MCF 10A (cell line): ENCODE results near the gene APOL1. TPM values are rescaled to one million over a fixed set of nuclear protein-coding genes. Genes with fewer than 3 reads are reported as not detected.

Experiments used
- BruUV-seq: library from RNA; stranded (reverse); fragments of 400-500 nt; replicated peaks from 2 replicates; lab custom pipeline; 2021; lab: Mats Ljungman, UMichigan
- CTCF ChIA-PET: fragments of 300-600 bp; sonication (Branson Sonifier 250); formaldehyde crosslinking; extraction: SDS; loops from one replicate; lab custom pipeline; 2021; ENCODE audit warnings: antibody characterized with exemption, inconsistent platforms; lab: Yijun Ruan, JAX
- POLR2A ChIA-PET: fragments of 300-600, 350-650 bp; sonication (Branson Sonifier 250); formaldehyde crosslinking; extraction: SDS; loops from one replicate; lab custom pipeline; 2020; ENCODE audit warnings: antibody characterized with exemption, inconsistent platforms; lab: Yijun Ruan, JAX
- DNase-seq: peaks from one replicate; pipeline ENCODE4 v3.0.0-alpha.2; 2018; ENCODE audit not compliant: unreplicated experiment
- H3K27ac Mint-ChIP-seq: one replicate; pipeline ENCODE4 v1.8.0; 2022; ENCODE audit warnings: mild to moderate bottlenecking, low read depth, mixed read lengths; ENCODE audit not compliant: unreplicated experiment
- H3K27me3 Mint-ChIP-seq: one replicate; pipeline ENCODE4 v1.8.0; 2022; ENCODE audit warnings: mixed read lengths; ENCODE audit not compliant: insufficient read depth, unreplicated experiment
- H3K36me3 Mint-ChIP-seq: one replicate; pipeline ENCODE4 v1.8.0; 2022; ENCODE audit warnings: mild to moderate bottlenecking, moderate library complexity, mixed read lengths; ENCODE audit not compliant: insufficient read depth, unreplicated experiment
- H3K4me1 Mint-ChIP-seq: one replicate; pipeline ENCODE4 v1.8.0; 2022; ENCODE audit warnings: mixed read lengths; ENCODE audit not compliant: insufficient read depth, unreplicated experiment
- H3K4me3 Mint-ChIP-seq: one replicate; pipeline ENCODE4 v1.8.0; 2022; ENCODE audit warnings: mild to moderate bottlenecking, moderate library complexity, mixed read lengths; ENCODE audit not compliant: unreplicated experiment
- H3K9me3 Mint-ChIP-seq: one replicate; pipeline ENCODE4 v1.8.0; 2022; ENCODE audit warnings: mixed read lengths; ENCODE audit not compliant: unreplicated experiment
- CTCF ChIP-seq: fragments of 200-600 bp; IDR thresholded peaks from one replicate; pipeline ENCODE4 v1.8.0; 2022; ENCODE audit warnings: antibody characterized with exemption, mild to moderate bottlenecking; ENCODE audit not compliant: unreplicated experiment
- intact Hi-C: fragments of 100-400 bp; cut with micrococcal nuclease; formaldehyde crosslinking; loops from 2 replicates; pipeline ENCODE4 v1.14.1; 2022
- total RNA-seq: library from RNA; stranded (reverse); gene quantifications from 2 replicates; pipeline ENCODE4 v1.2.3, GENCODE V29; 2022

APOL1 gene
- total RNA-seq, 1 experiment from 2014 or later, result 0.14 TPM

- no TSS peak for BruUV-seq
- peaks cover 37% of the 10 kb centered on the region for H3K27me3 Mint-ChIP-seq
- H3K9me3 Mint-ChIP-seq, result no peaks in the 10 kb centered on the region
- intact Hi-C loops, result loop anchor here (1.0 kb wide), 1 partner anchor 77 kb away; no protein-coding TSS in a partner anchor
- ChIA-PET CTCF (interaction anchor here (0.7 to 2.1 kb wide), 10 partner anchors 11 to 761 kb away, joined by 3 to 8 read pairs (median 4); partner anchors contain the start of genes APOL2 and APOL3), POLR2A (interaction anchor here (0.5 kb wide), 2 partner anchors 12 to 207 kb away, joined by 3 read pairs; no protein-coding TSS in a partner anchor)
- DNase-seq, result peak; percentile 46
- H3K4me3 Mint-ChIP-seq, result no peak overlapping the region
- no peak overlapping the region for H3K27ac Mint-ChIP-seq
- peaks cover 6% of the 10 kb centered on the region for H3K4me1 Mint-ChIP-seq
- peaks cover 8% of the 10 kb centered on the region for H3K36me3 Mint-ChIP-seq
- peak; percentile 49 for TF ChIP-seq CTCF
Observed at GRCh38 chr22:36221799-36222751, 30.9 kb upstream of the APOL1 start.

- no peak for TF ChIP-seq CTCF
- ChIA-PET CTCF (interaction anchor here (0.7 to 2.1 kb wide), 7 partner anchors 10 to 583 kb away, joined by 3 to 8 read pairs (median 3); partner anchors contain the start of gene APOL2), POLR2A (no interaction called here)
- no peak for DNase-seq
- peaks cover 6% of the 10 kb centered on the region for H3K4me1 Mint-ChIP-seq
- intact Hi-C loops, result loop anchor here (1.0 kb wide), 1 partner anchor 78 kb away; no protein-coding TSS in a partner anchor
- H3K4me3 Mint-ChIP-seq, result no peak overlapping the region
- no peaks in the 10 kb centered on the region for H3K9me3 Mint-ChIP-seq
- peaks cover 28% of the 10 kb centered on the region for H3K27me3 Mint-ChIP-seq
- BruUV-seq, result no TSS peak
- H3K27ac Mint-ChIP-seq, result no peak overlapping the region
- H3K36me3 Mint-ChIP-seq, result peaks cover 11% of the 10 kb centered on the region
Observed at GRCh38 chr22:36222887-36223450, 30.0 kb upstream of the APOL1 start.

- Mint-ChIP-seq H3K27me3 (peaks cover 23% of the 10 kb centered on the region), H3K27ac (no peak overlapping the region), H3K9me3 (no peaks in the 10 kb centered on the region), H3K4me3 (no peak overlapping the region), H3K4me1 (peaks cover 6% of the 10 kb centered on the region), H3K36me3 (peaks cover 16% of the 10 kb centered on the region)
- TF ChIP-seq CTCF, result no peak
- intact Hi-C loops, result no loop called here
- ChIA-PET CTCF (interaction anchor here (0.7 to 1.6 kb wide), 3 partner anchors 11 to 67 kb away, joined by 3 to 8 read pairs (median 4); partner anchors contain the start of gene APOL2), POLR2A (no interaction called here)
- DNase-seq, result no peak
- no TSS peak for BruUV-seq
Observed at GRCh38 chr22:36223504-36223903, 29.4 kb upstream of the APOL1 start.

GRCh38 chr22:36224245-36224644, 28.7 kb upstream of the APOL1 start:
- TF ChIP-seq CTCF, result no peak
- intact Hi-C loops, result no loop called here
- CTCF ChIA-PET, result no interaction called here
- Mint-ChIP-seq H3K36me3 (peaks cover 21% of the 10 kb centered on the region), H3K27me3 (peaks cover 15% of the 10 kb centered on the region), H3K4me3 (no peak overlapping the region), H3K4me1 (peaks cover 6% of the 10 kb centered on the region), H3K9me3 (no peaks in the 10 kb centered on the region), H3K27ac (no peak overlapping the region)
- no TSS peak for BruUV-seq
- POLR2A ChIA-PET, result no interaction called here
- no peak for DNase-seq
